Measurements from ENCODE around the gene CARMIL1. TPM values are rescaled to one million over a fixed set of nuclear protein-coding genes. Genes with fewer than 3 reads are reported as not detected.
A peak's percentile ranks its signal among the peaks of the same experiment; 100 is the strongest.

Gene CARMIL1
- total RNA-seq, 1 experiment from 2014 or later = 21.2 TPM

- H3K27ac ChIP-seq = no peak overlapping the region
- no peaks in the 10 kb centered on the region for H3K36me3 ChIP-seq
- no peaks in the 10 kb centered on the region for H3K9me3 ChIP-seq (replicated peaks)
- H3K4me3 ChIP-seq = no peak overlapping the region
- H3K4me1 ChIP-seq (replicated peaks) = no peaks in the 10 kb centered on the region
- no peak for DNase-seq (ENCODE audit: low read depth in 1 of 2, low spot score in 2 of 2)
- no peaks in the 10 kb centered on the region for H3K27me3 ChIP-seq (replicated peaks)
Measured at GRCh38 chr6:25453288-25453687, 174.1 kb downstream of the CARMIL1 start.

DNA sequence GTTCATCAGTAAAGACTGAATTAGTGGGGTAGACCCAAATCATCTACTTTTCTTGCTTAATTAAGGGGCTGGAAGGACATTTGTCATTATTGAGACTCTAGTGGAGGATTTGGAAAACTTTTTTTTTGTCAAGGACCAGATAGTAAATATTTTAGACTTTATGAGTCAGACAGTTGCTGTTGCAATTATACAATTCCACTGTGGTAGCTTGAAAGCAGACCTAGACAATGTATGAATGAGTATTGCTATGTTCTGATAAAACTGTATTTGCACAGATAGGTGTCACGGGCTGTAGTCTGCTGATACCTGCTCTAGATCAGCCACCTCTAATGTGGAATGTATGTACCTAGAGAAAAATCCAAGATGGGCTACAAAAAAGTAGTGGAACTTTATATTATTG is 175.0 kb downstream of the CARMIL1 start:
- Histone ChIP-seq H3K4me1 (replicated peaks) (no peaks in the 10 kb centered on the region), H3K27me3 (replicated peaks) (no peaks in the 10 kb centered on the region), H3K9me3 (replicated peaks) (no peaks in the 10 kb centered on the region), H3K36me3 (no peaks in the 10 kb centered on the region), H3K27ac (no peak overlapping the region), H3K4me3 (no peak overlapping the region)
- DNase-seq (ENCODE audit: low read depth in 1 of 2, low spot score in 2 of 2) = no peak

GRCh38 chr6:25456249-25457040 is 177.3 kb downstream of the CARMIL1 start:
- Histone ChIP-seq H3K4me3 (no peak overlapping the region), H3K4me1 (replicated peaks) (no peaks in the 10 kb centered on the region), H3K27me3 (replicated peaks) (no peaks in the 10 kb centered on the region), H3K27ac (no peak overlapping the region), H3K9me3 (replicated peaks) (no peaks in the 10 kb centered on the region), H3K36me3 (no peaks in the 10 kb centered on the region)
- DNase-seq (ENCODE audit: low read depth in 1 of 2, low spot score in 2 of 2) = no peak

DNA sequence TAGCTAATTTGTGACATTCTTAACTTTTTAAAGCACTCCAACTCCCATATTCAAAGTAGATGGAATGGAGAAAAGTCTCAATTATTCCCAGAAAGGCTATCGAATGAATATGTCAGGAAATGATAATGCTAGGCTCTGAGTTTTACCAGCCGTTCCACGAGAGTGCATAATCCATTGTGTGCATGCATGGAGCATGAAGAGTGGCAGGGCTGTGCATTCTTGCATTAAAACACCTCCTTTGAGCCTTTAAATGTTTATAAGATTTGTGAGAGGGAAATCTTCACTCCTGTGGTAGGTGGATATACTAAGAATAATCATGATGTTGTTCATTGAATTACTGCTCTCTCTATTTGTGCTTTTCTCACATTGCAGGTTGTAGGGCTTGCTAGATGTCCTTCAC is 178.3 kb downstream of the CARMIL1 start:
- no peaks in the 10 kb centered on the region for H3K9me3 ChIP-seq (replicated peaks)
- no peak for DNase-seq (ENCODE audit: low read depth in 1 of 2, low spot score in 2 of 2)
- H3K36me3 ChIP-seq = no peaks in the 10 kb centered on the region
- H3K4me3 ChIP-seq = no peak overlapping the region
- no peaks in the 10 kb centered on the region for H3K27me3 ChIP-seq (replicated peaks)
- H3K4me1 ChIP-seq (replicated peaks) = no peaks in the 10 kb centered on the region; the same call in 1 of the 2 replicates
- H3K27ac ChIP-seq = no peak overlapping the region

GRCh38 chr6:25458485-25458884 is 179.3 kb downstream of the CARMIL1 start:
- Histone ChIP-seq H3K27ac (no peak overlapping the region), H3K4me3 (no peak overlapping the region), H3K36me3 (no peaks in the 10 kb centered on the region), H3K4me1 (replicated peaks) (no peaks in the 10 kb centered on the region; the same call in 1 of the 2 replicates), H3K27me3 (replicated peaks) (no peaks in the 10 kb centered on the region), H3K9me3 (replicated peaks) (no peaks in the 10 kb centered on the region)
- peak in 1 of 2 experiments; percentile 11 for DNase-seq (ENCODE audit: low read depth in 1 of 2, low spot score in 2 of 2)

- no peaks in the 10 kb centered on the region; the same call in 1 of the 2 replicates for H3K4me1 ChIP-seq (replicated peaks)
- no peaks in the 10 kb centered on the region for H3K9me3 ChIP-seq (replicated peaks)
- no peak for DNase-seq (ENCODE audit: low read depth in 1 of 2, low spot score in 2 of 2)
- no peaks in the 10 kb centered on the region for H3K27me3 ChIP-seq (replicated peaks)
- H3K27ac ChIP-seq = no peak overlapping the region
- H3K36me3 ChIP-seq = 0 out of 2 replicates have a peak, but pooled peaks cover 3% of the 10 kb centered on the region
- no peak overlapping the region for H3K4me3 ChIP-seq
Measured at GRCh38 chr6:25462235-25462897, 183.2 kb downstream of the CARMIL1 start.

- Histone ChIP-seq H3K36me3 (0 out of 2 replicates have a peak, but pooled peaks cover 3% of the 10 kb centered on the region), H3K4me1 (replicated peaks) (no peaks in the 10 kb centered on the region; the same call in 1 of the 2 replicates), H3K27ac (no peak overlapping the region), H3K4me3 (no peak overlapping the region), H3K9me3 (replicated peaks) (no peaks in the 10 kb centered on the region), H3K27me3 (replicated peaks) (no peaks in the 10 kb centered on the region)
- DNase-seq (ENCODE audit: low read depth in 1 of 2, low spot score in 2 of 2) = no peak
Measured at GRCh38 chr6:25463441-25463840, 184.3 kb downstream of the CARMIL1 start.

- 0 out of 2 replicates have a peak, but pooled peaks cover 3% of the 10 kb centered on the region for H3K36me3 ChIP-seq
- H3K4me1 ChIP-seq (replicated peaks) = no peaks in the 10 kb centered on the region; the same call in 1 of the 2 replicates
- no peaks in the 10 kb centered on the region for H3K9me3 ChIP-seq (replicated peaks)
- no peak overlapping the region for H3K27ac ChIP-seq
- H3K4me3 ChIP-seq = no peak overlapping the region
- H3K27me3 ChIP-seq (replicated peaks) = no peaks in the 10 kb centered on the region
- no peak for DNase-seq (ENCODE audit: low read depth in 1 of 2, low spot score in 2 of 2)
Measured at GRCh38 chr6:25464225-25464624, 185.1 kb downstream of the CARMIL1 start.

DNA sequence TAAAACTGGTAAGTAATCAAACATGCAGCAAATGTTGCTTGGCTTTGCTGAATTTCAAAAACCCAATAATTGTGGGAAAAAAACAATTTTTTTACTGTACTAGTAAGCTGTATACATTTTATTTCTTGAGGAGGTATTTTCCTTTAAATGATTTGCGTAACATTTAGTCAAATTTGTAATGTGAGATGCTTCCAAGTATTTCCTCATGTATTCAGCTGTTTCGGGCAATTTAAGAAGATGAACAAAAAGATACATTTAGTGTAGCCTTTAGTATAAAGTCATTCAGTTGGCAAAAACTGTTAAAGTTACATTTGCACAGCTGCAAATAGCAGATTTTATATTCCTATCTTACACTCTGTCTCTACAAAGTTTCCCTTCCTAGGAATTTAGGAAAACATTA is 186.8 kb downstream of the CARMIL1 start:
- H3K27ac ChIP-seq = no peak overlapping the region
- H3K4me3 ChIP-seq = no peak overlapping the region
- H3K4me1 ChIP-seq (replicated peaks) = no peaks in the 10 kb centered on the region; the same call in 1 of the 2 replicates
- 0 out of 2 replicates have a peak, but pooled peaks cover 3% of the 10 kb centered on the region for H3K36me3 ChIP-seq
- H3K27me3 ChIP-seq (replicated peaks) = no peaks in the 10 kb centered on the region
- no peak for DNase-seq (ENCODE audit: low read depth in 1 of 2, low spot score in 2 of 2)
- H3K9me3 ChIP-seq (replicated peaks) = no peaks in the 10 kb centered on the region

DNA sequence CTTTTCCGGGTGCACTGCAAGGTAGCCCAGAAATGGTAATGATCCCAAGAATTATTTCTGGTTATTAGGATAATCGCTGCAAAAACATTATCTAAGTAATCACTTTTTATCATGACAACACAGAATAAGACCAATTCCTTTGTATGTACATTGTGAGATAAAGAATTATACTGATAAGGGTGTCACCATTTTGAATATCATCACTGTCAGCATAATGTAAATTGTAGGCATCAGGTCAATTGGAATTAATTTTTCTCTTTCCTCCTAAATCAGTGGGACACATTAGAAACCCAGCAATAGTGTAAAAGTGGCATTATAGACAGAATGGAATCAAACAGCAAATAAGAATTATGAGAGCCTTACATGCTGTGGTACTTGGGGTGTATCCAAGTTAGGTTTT is 189.7 kb downstream of the CARMIL1 start:
- Histone ChIP-seq H3K4me1 (replicated peaks) (no peaks in the 10 kb centered on the region), H3K4me3 (no peak overlapping the region), H3K9me3 (replicated peaks) (no peaks in the 10 kb centered on the region), H3K27me3 (replicated peaks) (no peaks in the 10 kb centered on the region), H3K36me3 (0 out of 2 replicates have a peak, but pooled peaks cover 3% of the 10 kb centered on the region), H3K27ac (no peak overlapping the region)
- no peak for DNase-seq (ENCODE audit: low read depth in 1 of 2, low spot score in 2 of 2)

DNA sequence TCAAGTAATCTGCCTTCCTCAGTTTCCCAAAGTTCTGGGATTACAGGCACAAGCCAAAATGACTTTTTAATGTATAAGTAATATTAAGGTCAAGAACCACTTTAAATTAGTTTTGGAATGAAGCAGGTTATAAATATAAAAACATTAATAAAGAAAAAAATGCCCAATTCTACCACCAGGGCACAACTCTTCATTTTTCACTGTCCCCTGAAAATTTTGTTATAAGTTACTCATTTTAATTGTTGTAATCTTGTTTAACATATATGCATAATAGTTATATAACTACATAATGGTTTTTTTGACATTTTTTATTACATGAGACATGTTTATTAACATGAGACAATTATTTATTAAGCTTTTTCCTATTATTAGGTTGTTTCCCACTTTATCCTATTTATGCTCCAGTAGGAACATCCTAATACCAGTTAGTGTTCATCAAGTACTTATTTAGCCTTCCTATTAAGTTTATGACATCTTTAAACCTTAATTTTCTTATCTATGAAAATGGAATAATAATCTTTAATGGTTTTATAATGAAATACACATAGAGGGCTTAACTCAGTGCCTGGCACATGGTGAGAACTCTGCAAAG is 190.7 kb downstream of the CARMIL1 start:
- DNase-seq (ENCODE audit: low read depth in 1 of 2, low spot score in 2 of 2) = no peak
- Histone ChIP-seq H3K27me3 (replicated peaks) (no peaks in the 10 kb centered on the region), H3K36me3 (0 out of 2 replicates have a peak, but pooled peaks cover 3% of the 10 kb centered on the region), H3K27ac (no peak overlapping the region), H3K9me3 (replicated peaks) (no peaks in the 10 kb centered on the region), H3K4me1 (replicated peaks) (no peaks in the 10 kb centered on the region), H3K4me3 (no peak overlapping the region)

GRCh38 chr6:25472306-25472705 is 193.1 kb downstream of the CARMIL1 start:
- peaks cover 20% of the 10 kb centered on the region for H3K4me1 ChIP-seq (replicated peaks)
- no peaks in the 10 kb centered on the region for H3K9me3 ChIP-seq (replicated peaks)

DNA sequence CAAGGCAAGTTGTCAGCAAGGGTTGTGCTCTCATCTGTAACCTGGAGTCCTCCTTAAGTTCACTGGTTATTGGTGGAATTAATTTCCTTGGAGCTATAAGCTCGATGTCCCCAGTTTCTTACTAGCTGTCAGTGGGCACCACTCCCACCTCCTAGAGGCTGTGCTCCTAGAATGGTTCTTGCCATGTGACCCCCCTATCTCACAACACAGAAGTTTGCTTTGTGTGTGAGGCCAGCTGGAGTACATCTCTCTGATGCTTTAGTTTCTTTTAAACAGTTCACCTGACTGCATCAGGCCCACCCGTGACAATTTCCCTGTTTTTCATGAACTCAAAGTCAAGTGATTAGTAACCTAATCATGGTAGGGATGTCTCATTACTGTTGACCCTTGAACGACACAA is 193.7 kb downstream of the CARMIL1 start:
- no peak overlapping the region for H3K27ac ChIP-seq
- no peaks in the 10 kb centered on the region for H3K36me3 ChIP-seq
- H3K4me3 ChIP-seq = no peak overlapping the region
- H3K4me1 ChIP-seq (replicated peaks) = peaks cover 26% of the 10 kb centered on the region
- no peaks in the 10 kb centered on the region for H3K27me3 ChIP-seq (replicated peaks)
- no peak for DNase-seq (ENCODE audit: low read depth in 1 of 2, low spot score in 2 of 2)
- no peaks in the 10 kb centered on the region for H3K9me3 ChIP-seq (replicated peaks)

More at GRCh38 chr6:25472306-25472705, 193.1 kb downstream of the CARMIL1 start:
- Histone ChIP-seq H3K4me3 (no peak overlapping the region), H3K36me3 (no peaks in the 10 kb centered on the region), H3K27me3 (replicated peaks) (no peaks in the 10 kb centered on the region), H3K27ac (no peak overlapping the region)
- no peak for DNase-seq (ENCODE audit: low read depth in 1 of 2, low spot score in 2 of 2)

GRCh38 chr6:25473447-25473846 is 194.3 kb downstream of the CARMIL1 start:
- Histone ChIP-seq H3K9me3 (replicated peaks) (no peaks in the 10 kb centered on the region), H3K27me3 (replicated peaks) (no peaks in the 10 kb centered on the region), H3K27ac (no peak overlapping the region), H3K36me3 (no peaks in the 10 kb centered on the region), H3K4me3 (no peak overlapping the region), H3K4me1 (replicated peaks) (peaks cover 30% of the 10 kb centered on the region)
- DNase-seq (ENCODE audit: low read depth in 1 of 2, low spot score in 2 of 2) = no peak
